HepG2 (cell line): Measurements from ENCODE around the gene NWD2.

ENCODE experiments used
- GLI4 ChIP-seq: sonication (generic); formaldehyde crosslinking; IDR thresholded peaks from 2 replicates; pipeline ENCODE4 v1.5.1; 2020; ENCODE audit warnings: missing genetic modification reagents, mild to moderate bottlenecking, moderate library complexity, borderline replicate concordance
- KLF16 ChIP-seq, 2 experiments: sonication (generic) in 1 of 2; formaldehyde crosslinking in 1 of 2; IDR thresholded peaks; 2 replicates each; pipeline versions ENCODE4 v1.6.1 to v1.8.0; 2016 to 2023; ENCODE audit warnings: missing genetic modification reagents in 2 of 2, missing compliant biosample characterization in 1 of 2
- POLR2A ChIP-seq, 2 experiments: IDR thresholded peaks; 2 replicates each; pipeline ENCODE4 v1.6.1; 2011; ENCODE audit warnings: low read depth in 2 of 2, low read length in 2 of 2, mild to moderate bottlenecking in 1 of 2, moderate library complexity in 1 of 2; ENCODE audit not compliant: insufficient read depth in 1 of 2
- SETDB1 ChIP-seq: sonication (generic); formaldehyde crosslinking; IDR thresholded peaks from 2 replicates; pipeline ENCODE4 v1.5.1; 2020; ENCODE audit warnings: missing genetic modification reagents, mild to moderate bottlenecking, borderline replicate concordance
- SMAD3 ChIP-seq: sonication (generic); formaldehyde crosslinking; IDR thresholded peaks from 2 replicates; pipeline ENCODE4 v1.4.0; 2020; ENCODE audit warnings: missing genetic modification reagents
- ZNF232 ChIP-seq: sonication (generic); formaldehyde crosslinking; IDR thresholded peaks from 2 replicates; pipeline ENCODE4 v1.4.0; 2020; ENCODE audit warnings: missing genetic modification reagents, borderline replicate concordance
- TF ChIP-seq, protein P1 (sequence below): sonication (generic); formaldehyde crosslinking; IDR thresholded peaks from 2 replicates; pipeline ENCODE4 v1.4.0; 2020; ENCODE audit warnings: missing genetic modification reagents

DNA sequence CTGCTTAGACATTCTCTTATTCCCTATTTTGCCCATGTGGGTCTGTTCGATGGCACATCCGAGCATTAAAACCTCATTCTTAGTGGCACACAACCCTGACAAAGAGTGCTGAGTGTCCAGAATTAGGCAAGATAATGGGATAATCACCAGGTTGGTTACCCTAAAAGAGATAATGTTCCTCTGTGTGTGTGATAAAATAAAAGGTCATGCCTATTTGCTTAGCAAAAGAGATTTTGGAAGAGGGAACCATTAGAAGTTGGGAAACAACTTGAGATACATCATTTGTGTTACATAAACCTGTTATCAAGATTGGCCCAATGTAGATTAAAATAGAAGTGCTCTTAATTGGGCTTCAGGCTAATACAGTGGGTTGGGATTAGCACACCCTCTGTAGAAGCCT, 182.7 kb downstream of the NWD2 start:
- no peak for TF ChIP-seq SMAD3 (CRISPR knock-in tag)
- TF ChIP-seq POLR2A (IDR thresholded peaks at IDR 0.05; ENCODE audit: insufficient read depth in 1 of 2, low read depth in 2 of 2, low read length in 2 of 2): no peak
- no peak for TF ChIP-seq KLF16 (CRISPR knock-in tag; IDR thresholded peaks at IDR 0.05)
- TF ChIP-seq, protein P1, sequence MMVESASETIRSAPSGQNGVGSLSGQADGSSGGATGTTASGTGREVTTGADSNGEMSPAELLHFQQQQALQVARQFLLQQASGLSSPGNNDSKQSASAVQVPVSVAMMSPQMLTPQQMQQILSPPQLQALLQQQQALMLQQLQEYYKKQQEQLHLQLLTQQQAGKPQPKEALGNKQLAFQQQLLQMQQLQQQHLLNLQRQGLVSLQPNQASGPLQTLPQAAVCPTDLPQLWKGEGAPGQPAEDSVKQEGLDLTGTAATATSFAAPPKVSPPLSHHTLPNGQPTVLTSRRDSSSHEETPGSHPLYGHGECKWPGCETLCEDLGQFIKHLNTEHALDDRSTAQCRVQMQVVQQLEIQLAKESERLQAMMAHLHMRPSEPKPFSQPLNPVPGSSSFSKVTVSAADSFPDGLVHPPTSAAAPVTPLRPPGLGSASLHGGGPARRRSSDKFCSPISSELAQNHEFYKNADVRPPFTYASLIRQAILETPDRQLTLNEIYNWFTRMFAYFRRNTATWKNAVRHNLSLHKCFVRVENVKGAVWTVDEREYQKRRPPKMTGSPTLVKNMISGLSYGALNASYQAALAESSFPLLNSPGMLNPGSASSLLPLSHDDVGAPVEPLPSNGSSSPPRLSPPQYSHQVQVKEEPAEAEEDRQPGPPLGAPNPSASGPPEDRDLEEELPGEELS (CRISPR knock-in tag): no peak
- TF ChIP-seq SETDB1 (CRISPR knock-in tag): no peak
- no peak for TF ChIP-seq ZNF232
- no peak for TF ChIP-seq GLI4 (CRISPR knock-in tag)
